ENCODE results near the gene ABCA7. TPM values are rescaled to one million over a fixed set of nuclear protein-coding genes. Genes with fewer than 3 reads are reported as not detected.
A peak's percentile ranks its signal among the peaks of the same experiment; 100 is the strongest.

The ABCA7 gene
- total and polyA plus RNA-seq, 2 of the 13 experiments (the other 11 are each of a cell fraction or from before 2014, with no cell fraction given): 4.4 to 32.4 TPM

DNA sequence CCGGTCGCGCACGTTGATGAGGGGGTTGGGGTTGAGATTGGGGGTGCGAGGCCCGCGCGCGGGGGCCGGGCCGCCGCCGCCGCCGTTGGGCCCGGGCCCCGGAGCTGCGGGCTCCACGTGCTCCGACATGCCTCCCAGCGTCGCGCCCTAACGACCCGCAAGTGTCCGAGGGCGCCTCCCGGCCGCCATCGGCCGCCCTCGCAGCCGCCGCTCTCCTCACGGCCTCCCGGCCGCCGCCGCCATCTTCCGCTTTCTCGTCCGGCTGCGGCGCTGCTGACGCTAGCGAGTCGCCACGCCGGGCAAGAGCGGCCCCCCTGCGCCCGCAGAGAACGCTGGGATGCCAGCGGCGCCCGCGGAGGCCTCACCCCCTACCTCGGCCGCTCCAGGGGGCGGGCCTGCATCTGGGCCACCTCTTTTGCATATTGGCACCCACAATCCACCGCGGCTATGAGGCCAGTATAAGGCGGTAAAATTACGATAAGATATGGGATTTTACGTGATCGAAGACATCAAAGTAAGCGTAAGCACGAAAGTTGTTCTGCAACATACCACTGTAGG, 19.0 kb upstream of the ABCA7 start, which contains the start of gene TMEM259 (continued):
- TF ChIP-seq, protein P1, sequence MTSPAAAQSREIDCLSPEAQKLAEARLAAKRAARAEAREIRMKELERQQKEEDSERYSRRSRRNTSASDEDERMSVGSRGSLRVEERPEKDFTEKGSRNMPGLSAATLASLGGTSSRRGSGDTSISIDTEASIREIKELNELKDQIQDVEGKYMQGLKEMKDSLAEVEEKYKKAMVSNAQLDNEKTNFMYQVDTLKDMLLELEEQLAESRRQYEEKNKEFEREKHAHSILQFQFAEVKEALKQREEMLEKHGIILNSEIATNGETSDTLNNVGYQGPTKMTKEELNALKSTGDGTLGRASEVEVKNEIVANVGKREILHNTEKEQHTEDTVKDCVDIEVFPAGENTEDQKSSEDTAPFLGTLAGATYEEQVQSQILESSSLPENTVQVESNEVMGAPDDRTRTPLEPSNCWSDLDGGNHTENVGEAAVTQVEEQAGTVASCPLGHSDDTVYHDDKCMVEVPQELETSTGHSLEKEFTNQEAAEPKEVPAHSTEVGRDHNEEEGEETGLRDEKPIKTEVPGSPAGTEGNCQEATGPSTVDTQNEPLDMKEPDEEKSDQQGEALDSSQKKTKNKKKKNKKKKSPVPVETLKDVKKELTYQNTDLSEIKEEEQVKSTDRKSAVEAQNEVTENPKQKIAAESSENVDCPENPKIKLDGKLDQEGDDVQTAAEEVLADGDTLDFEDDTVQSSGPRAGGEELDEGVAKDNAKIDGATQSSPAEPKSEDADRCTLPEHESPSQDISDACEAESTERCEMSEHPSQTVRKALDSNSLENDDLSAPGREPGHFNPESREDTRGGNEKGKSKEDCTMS (CRISPR knock-in tag; conservative IDR thresholded peaks at IDR 0.05): no peak
- TF ChIP-seq ZMYM4 (CRISPR knock-in tag; IDR thresholded peaks at IDR 0.05) (no peak), HOXA9 (CRISPR knock-in tag; IDR thresholded peaks at IDR 0.05; ENCODE audit: borderline replicate concordance) (no peak), KMT2B (CRISPR knock-in tag; IDR thresholded peaks at IDR 0.05) (peak; percentile 44; the same call in 1 of the 2 replicates), ZNF235 (CRISPR knock-in tag; IDR thresholded peaks at IDR 0.05; ENCODE audit: borderline replicate concordance) (no peak), SRSF9 (IDR thresholded peaks at IDR 0.05; ENCODE audit: borderline replicate concordance, insufficient read depth, low read depth, low read length, poor library complexity, severe bottlenecking) (no peak), ZNF124 (CRISPR knock-in tag; IDR thresholded peaks at IDR 0.05) (no peak), ZNF34 (CRISPR knock-in tag; IDR thresholded peaks at IDR 0.05; ENCODE audit: borderline replicate concordance) (0 out of 2 replicates have a peak, but pooled peaks have one; percentile 34), ATAD3A (CRISPR knock-in tag; IDR thresholded peaks at IDR 0.05) (no peak), MAZ (IDR thresholded peaks at IDR 0.05; ENCODE audit: borderline replicate concordance, low read depth, low read length) (peak; percentile 59; the same call in 1 of the 2 replicates), MAZ (CRISPR knock-in tag; IDR thresholded peaks at IDR 0.05; ENCODE audit: low read depth) (peak; percentile 85; the same call in 1 of the 2 replicates), SRF (IDR thresholded peaks at IDR 0.05; ENCODE audit: low read depth, low read length) (no peak), ZFP41 (CRISPR knock-in tag; IDR thresholded peaks at IDR 0.05; ENCODE audit: borderline replicate concordance) (no peak)
- TF ChIP-seq, protein P2, sequence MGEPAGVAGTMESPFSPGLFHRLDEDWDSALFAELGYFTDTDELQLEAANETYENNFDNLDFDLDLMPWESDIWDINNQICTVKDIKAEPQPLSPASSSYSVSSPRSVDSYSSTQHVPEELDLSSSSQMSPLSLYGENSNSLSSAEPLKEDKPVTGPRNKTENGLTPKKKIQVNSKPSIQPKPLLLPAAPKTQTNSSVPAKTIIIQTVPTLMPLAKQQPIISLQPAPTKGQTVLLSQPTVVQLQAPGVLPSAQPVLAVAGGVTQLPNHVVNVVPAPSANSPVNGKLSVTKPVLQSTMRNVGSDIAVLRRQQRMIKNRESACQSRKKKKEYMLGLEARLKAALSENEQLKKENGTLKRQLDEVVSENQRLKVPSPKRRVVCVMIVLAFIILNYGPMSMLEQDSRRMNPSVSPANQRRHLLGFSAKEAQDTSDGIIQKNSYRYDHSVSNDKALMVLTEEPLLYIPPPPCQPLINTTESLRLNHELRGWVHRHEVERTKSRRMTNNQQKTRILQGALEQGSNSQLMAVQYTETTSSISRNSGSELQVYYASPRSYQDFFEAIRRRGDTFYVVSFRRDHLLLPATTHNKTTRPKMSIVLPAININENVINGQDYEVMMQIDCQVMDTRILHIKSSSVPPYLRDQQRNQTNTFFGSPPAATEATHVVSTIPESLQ (CRISPR knock-in tag; conservative IDR thresholded peaks at IDR 0.05): 0 out of 2 replicates have a peak, but pooled peaks have one; percentile 88
- TF ChIP-seq, protein P3, sequence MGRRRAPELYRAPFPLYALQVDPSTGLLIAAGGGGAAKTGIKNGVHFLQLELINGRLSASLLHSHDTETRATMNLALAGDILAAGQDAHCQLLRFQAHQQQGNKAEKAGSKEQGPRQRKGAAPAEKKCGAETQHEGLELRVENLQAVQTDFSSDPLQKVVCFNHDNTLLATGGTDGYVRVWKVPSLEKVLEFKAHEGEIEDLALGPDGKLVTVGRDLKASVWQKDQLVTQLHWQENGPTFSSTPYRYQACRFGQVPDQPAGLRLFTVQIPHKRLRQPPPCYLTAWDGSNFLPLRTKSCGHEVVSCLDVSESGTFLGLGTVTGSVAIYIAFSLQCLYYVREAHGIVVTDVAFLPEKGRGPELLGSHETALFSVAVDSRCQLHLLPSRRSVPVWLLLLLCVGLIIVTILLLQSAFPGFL (CRISPR knock-in tag; IDR thresholded peaks at IDR 0.05): no peak
- TF ChIP-seq, protein P4, sequence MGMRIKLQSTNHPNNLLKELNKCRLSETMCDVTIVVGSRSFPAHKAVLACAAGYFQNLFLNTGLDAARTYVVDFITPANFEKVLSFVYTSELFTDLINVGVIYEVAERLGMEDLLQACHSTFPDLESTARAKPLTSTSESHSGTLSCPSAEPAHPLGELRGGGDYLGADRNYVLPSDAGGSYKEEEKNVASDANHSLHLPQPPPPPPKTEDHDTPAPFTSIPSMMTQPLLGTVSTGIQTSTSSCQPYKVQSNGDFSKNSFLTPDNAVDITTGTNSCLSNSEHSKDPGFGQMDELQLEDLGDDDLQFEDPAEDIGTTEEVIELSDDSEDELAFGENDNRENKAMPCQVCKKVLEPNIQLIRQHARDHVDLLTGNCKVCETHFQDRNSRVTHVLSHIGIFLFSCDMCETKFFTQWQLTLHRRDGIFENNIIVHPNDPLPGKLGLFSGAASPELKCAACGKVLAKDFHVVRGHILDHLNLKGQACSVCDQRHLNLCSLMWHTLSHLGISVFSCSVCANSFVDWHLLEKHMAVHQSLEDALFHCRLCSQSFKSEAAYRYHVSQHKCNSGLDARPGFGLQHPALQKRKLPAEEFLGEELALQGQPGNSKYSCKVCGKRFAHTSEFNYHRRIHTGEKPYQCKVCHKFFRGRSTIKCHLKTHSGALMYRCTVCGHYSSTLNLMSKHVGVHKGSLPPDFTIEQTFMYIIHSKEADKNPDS (CRISPR knock-in tag; IDR thresholded peaks at IDR 0.05): no peak
- TF ChIP-seq, protein P5, sequence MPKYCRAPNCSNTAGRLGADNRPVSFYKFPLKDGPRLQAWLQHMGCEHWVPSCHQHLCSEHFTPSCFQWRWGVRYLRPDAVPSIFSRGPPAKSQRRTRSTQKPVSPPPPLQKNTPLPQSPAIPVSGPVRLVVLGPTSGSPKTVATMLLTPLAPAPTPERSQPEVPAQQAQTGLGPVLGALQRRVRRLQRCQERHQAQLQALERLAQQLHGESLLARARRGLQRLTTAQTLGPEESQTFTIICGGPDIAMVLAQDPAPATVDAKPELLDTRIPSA (CRISPR knock-in tag; IDR thresholded peaks at IDR 0.05; ENCODE audit: borderline replicate concordance): no peak
- TF ChIP-seq, protein P6, sequence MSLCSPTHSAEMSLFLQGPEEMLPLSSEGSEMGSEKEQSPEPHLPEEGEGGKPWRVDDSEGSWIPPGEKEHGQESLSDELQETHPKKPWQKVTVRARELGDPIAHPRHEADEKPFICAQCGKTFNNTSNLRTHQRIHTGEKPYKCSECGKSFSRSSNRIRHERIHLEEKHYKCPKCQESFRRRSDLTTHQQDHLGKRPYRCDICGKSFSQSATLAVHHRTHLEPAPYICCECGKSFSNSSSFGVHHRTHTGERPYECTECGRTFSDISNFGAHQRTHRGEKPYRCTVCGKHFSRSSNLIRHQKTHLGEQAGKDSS (CRISPR knock-in tag; IDR thresholded peaks at IDR 0.05; ENCODE audit: borderline replicate concordance, low read depth): no peak; the same call in 1 of the 2 replicates

Data from HepG2 (cell line).